ENCODE results near the gene SLAMF1. TPM values are rescaled to one million over a fixed set of nuclear protein-coding genes. Genes with fewer than 3 reads are reported as not detected.
"Not testable (repeated sequence)": the region's sequence is repeated elsewhere in the genome, so short reads cannot be mapped to it uniquely, and the experiment has no call there.

The SLAMF1 gene
- polyA plus RNA-seq, 3 donors, result 0.13 to 0.65 TPM; not detected in 1

DNA sequence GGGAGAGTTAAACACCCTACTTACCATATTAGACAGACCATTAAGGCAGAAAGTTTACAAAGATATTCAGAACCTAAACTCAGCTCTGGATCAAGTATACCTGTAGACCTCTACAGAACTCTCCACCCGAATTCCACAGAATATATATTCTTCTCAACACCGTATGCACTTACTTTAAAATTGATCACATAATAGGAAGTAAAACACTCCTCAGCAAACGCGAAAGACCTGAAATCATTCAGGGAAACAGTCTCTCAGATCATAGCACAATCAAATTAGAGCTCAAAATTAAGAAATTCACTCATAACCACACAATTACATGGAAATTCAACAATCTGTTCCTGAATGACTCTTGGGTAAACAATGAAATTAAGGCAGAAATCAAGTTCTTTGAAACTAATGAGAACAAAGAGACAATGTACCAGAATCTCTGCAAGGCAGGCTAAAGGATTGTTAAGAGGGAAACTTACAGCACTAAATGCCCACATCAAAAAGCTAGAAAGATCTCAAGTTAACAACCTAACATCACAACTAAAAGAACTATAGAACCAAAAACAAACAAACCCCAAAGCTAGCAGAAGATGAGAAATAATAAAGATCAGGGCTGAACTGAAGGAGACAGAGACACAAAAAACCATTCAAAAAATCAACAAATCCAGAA is 86.7 kb downstream of the SLAMF1 start:
- H3K27ac ChIP-seq (ENCODE audit: low read depth in 1 of 2, low read length in 2 of 2), result peak overlapping the region in 1 of 2 donors; percentile 42
- H3K4me2 ChIP-seq (replicated peaks; ENCODE audit: extremely low read depth, low read length, poor library complexity, severe bottlenecking), result no peak overlapping the region
- no peaks in the 10 kb centered on the region for H3K27me3 ChIP-seq (ENCODE audit: control insufficient read depth in 2 of 2, insufficient read depth in 2 of 2, low read length in 2 of 2)
- Mint-ChIP-seq H3K27me3 (ENCODE audit: low read depth in 3 of 3) (peaks cover 0 to 2% (median 0%) of the 10 kb centered on the region in 3 donors), H3K4me1 (peaks cover 51% of the 10 kb centered on the region), H3K36me3 (peaks cover 38 to 51% of the 10 kb centered on the region in 2 donors), H3K27ac (peak overlapping the region in 6 of 7 donors; percentile 58 to 87 (median 71)), H3K9me3 (peaks cover 4 to 9% (median 8%) of the 10 kb centered on the region in 7 donors), H3K4me3 (no peak overlapping the region)
- H3K4me3 ChIP-seq (replicated peaks in 1 of 3; ENCODE audit: low read depth in 2 of 3, low read length in 3 of 3), result no peak overlapping the region
- H3K9ac ChIP-seq (ENCODE audit: insufficient read depth, low read length, poor library complexity, severe bottlenecking), result no peak overlapping the region
- peaks cover 11 to 39% of the 10 kb centered on the region in 2 donors for H3K36me3 ChIP-seq (replicated peaks in 1 of 2; ENCODE audit: control insufficient read depth in 1 of 2, insufficient read depth in 2 of 2, low read length in 2 of 2)
- 56% methylated on average over 4 of the region's 4 CpGs for WGBS (ENCODE audit: insufficient coverage)
- H3K9me3 ChIP-seq (replicated peaks in 1 of 2; ENCODE audit: control insufficient read depth in 1 of 2, insufficient read depth in 1 of 2, low read length in 2 of 2), result no peaks in the 10 kb centered on the region
- DNase-seq, result no peak
- H2AFZ ChIP-seq (ENCODE audit: insufficient read depth, low read depth, low read length, poor library complexity, severe bottlenecking), result no peak overlapping the region
- intact Hi-C loops (cut with micrococcal nuclease), result no loop called here
- no peak for TF ChIP-seq CTCF (IDR thresholded peaks at IDR 0.05)
- H3K4me1 ChIP-seq (ENCODE audit: control insufficient read depth in 1 of 2, insufficient read depth in 2 of 2, low read length in 2 of 2), result peaks cover 16 to 43% of the 10 kb centered on the region in 2 donors
- H3K79me2 ChIP-seq (ENCODE audit: insufficient read depth, low read length), result peaks cover 100% of the 10 kb centered on the region
- H4K20me1 ChIP-seq (ENCODE audit: insufficient read depth, low read length), result no peaks in the 10 kb centered on the region

DNA sequence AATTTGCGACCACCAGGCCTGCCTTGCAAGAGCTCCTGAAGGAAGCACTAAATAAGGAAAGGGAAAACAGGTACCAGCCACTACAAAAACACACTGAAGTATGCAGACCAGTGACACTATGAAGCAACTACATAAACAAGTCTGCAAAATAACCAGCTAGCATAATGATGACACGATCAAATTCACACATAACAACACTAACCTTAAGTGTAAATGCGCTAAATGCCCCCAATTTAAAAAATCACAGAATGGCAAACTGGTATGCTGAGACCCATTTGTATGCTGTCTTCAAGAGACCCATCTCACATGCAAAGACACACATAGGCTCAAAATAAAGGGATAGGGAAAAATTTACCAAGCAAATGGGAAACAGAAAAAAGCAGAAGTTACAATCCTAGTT is 87.4 kb downstream of the SLAMF1 start:
- H3K27me3 Mint-ChIP-seq (ENCODE audit: low read depth in 3 of 3); H3K9me3 ChIP-seq (replicated peaks in 1 of 2; ENCODE audit: control insufficient read depth in 1 of 2, insufficient read depth in 1 of 2, low read length in 2 of 2); H3K4me3 ChIP-seq (replicated peaks in 1 of 3; ENCODE audit: low read depth in 2 of 3, low read length in 3 of 3); H3K27me3 ChIP-seq (ENCODE audit: control insufficient read depth in 2 of 2, insufficient read depth in 2 of 2, low read length in 2 of 2); H3K4me2 ChIP-seq (replicated peaks; ENCODE audit: extremely low read depth, low read length, poor library complexity, severe bottlenecking); DNase-seq; intact Hi-C loops (cut with micrococcal nuclease); H3K9ac ChIP-seq (ENCODE audit: insufficient read depth, low read length, poor library complexity, severe bottlenecking); H3K9me3 Mint-ChIP-seq; H2AFZ ChIP-seq (ENCODE audit: insufficient read depth, low read depth, low read length, poor library complexity, severe bottlenecking); H4K20me1 ChIP-seq (ENCODE audit: insufficient read depth, low read length): not testable (repeated sequence)
- Mint-ChIP-seq H3K4me1 (peaks cover 46% of the 10 kb centered on the region), H3K36me3 (peaks cover 32 to 48% of the 10 kb centered on the region in 2 donors), H3K27ac (peak overlapping the region in 6 of 7 donors; percentile 54 to 82 (median 66)), H3K4me3 (peak overlapping the region in 1 of 2 donors; percentile 14)
- Histone ChIP-seq H3K79me2 (ENCODE audit: insufficient read depth, low read length) (peaks cover 100% of the 10 kb centered on the region), H3K4me1 (ENCODE audit: control insufficient read depth in 1 of 2, insufficient read depth in 2 of 2, low read length in 2 of 2) (peaks cover 16 to 36% of the 10 kb centered on the region in 2 donors), H3K36me3 (replicated peaks in 1 of 2; ENCODE audit: control insufficient read depth in 1 of 2, insufficient read depth in 2 of 2, low read length in 2 of 2) (peaks cover 8 to 33% of the 10 kb centered on the region in 2 donors), H3K27ac (ENCODE audit: low read depth in 1 of 2, low read length in 2 of 2) (peak overlapping the region in 1 of 2 donors; percentile 42)
- no CpG with 5 or more reads among the region's 3 CpGs for WGBS (ENCODE audit: insufficient coverage)

All from CD14-positive monocyte (primary cell).